Brain microvascular endothelial cell (primary cell): ENCODE measurements around the gene USP27X.

Experiments used
- DNase-seq: peaks from one replicate; pipeline ENCODE4 v3.0.0-alpha.2; 2020
- H3K27ac ChIP-seq: fragments of 250-450 bp; sonication (Bioruptor Pico); 2 replicates; pipeline ENCODE4 v1.5.1; 2020; ENCODE audit warnings: mild to moderate bottlenecking, moderate library complexity
- H3K27me3 ChIP-seq: fragments of 250-450 bp; sonication (Bioruptor Pico); replicated peaks from 2 replicates; pipeline ENCODE4 v1.5.1; 2020; ENCODE audit warnings: mild to moderate bottlenecking
- H3K36me3 ChIP-seq: fragments of 250-450 bp; sonication (Bioruptor Pico); replicated peaks from 2 replicates; pipeline ENCODE4 v1.5.1; 2020; ENCODE audit warnings: mild to moderate bottlenecking
- H3K4me3 ChIP-seq: 2 replicates; pipeline ENCODE4 v1.5.1; 2011; ENCODE audit warnings: low read depth, mild to moderate bottlenecking, control low read depth, low read length, moderate library complexity
- CTCF ChIP-seq: IDR thresholded peaks from 2 replicates; pipeline ENCODE4 v1.5.1; 2011; ENCODE audit warnings: low read depth, mild to moderate bottlenecking, moderate library complexity, low read length, control low read depth, inconsistent platforms; ENCODE audit errors: missing control alignments
- in situ Hi-C: cut with HindIII; loops from 2 replicates; pipeline ENCODE4 v1.10.0; 2017; ENCODE audit warnings: low sequenced_read_pairs, low pct_ligation_motif_present

USP27X gene

GRCh38 chrX:49845701-49846403 is 33.4 kb upstream of the USP27X start:
- no peaks in the 10 kb centered on the region for H3K27me3 ChIP-seq
- TF ChIP-seq CTCF: no peak
- no peak overlapping the region for H3K27ac ChIP-seq
- H3K4me3 ChIP-seq: no peak overlapping the region
- DNase-seq: no peak
- in situ Hi-C loops: no loop called here
- no peaks in the 10 kb centered on the region for H3K36me3 ChIP-seq

DNA sequence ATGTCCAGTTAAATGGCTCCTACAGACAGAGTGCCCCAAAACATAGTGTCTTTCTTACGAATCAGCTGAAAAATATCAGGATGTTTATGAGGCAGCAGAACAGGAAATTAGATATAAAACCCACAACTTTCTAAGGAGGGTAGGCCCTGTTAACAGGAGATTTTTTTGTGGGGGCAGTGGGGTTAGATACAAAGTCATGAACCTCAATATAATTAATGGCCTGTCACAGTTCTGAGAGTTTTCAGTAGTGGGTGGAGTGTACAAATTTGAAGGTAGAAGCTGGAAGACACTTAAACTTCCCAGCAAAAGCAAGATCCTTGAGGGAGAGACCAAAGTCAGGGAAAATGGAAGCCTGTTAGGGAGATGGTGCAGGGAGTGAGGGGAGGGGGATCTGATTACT is 32.8 kb upstream of the USP27X start:
- no peak overlapping the region for H3K4me3 ChIP-seq
- DNase-seq: no peak
- TF ChIP-seq CTCF: no peak
- H3K27ac ChIP-seq: no peak overlapping the region
- no peaks in the 10 kb centered on the region for H3K36me3 ChIP-seq
- no peaks in the 10 kb centered on the region for H3K27me3 ChIP-seq
- in situ Hi-C loops: no loop called here

- Histone ChIP-seq H3K27ac (no peak overlapping the region), H3K27me3 (no peaks in the 10 kb centered on the region), H3K4me3 (no peak overlapping the region), H3K36me3 (no peaks in the 10 kb centered on the region)
- in situ Hi-C loops: no loop called here
- TF ChIP-seq CTCF: no peak
- DNase-seq: no peak
Observed at GRCh38 chrX:49848275-49848674, 31.0 kb upstream of the USP27X start.

GRCh38 chrX:49850028-49850427 is 29.3 kb upstream of the USP27X start:
- DNase-seq: no peak
- TF ChIP-seq CTCF: no peak
- in situ Hi-C loops: no loop called here
- Histone ChIP-seq H3K4me3 (no peak overlapping the region), H3K27ac (no peak overlapping the region), H3K27me3 (no peaks in the 10 kb centered on the region), H3K36me3 (no peaks in the 10 kb centered on the region)

GRCh38 chrX:49853661-49854060 is 25.6 kb upstream of the USP27X start:
- Histone ChIP-seq H3K36me3 (no peaks in the 10 kb centered on the region), H3K4me3 (no peak overlapping the region), H3K27me3 (no peaks in the 10 kb centered on the region), H3K27ac (no peak overlapping the region)
- no peak for DNase-seq
- TF ChIP-seq CTCF: no peak
- in situ Hi-C loops: no loop called here

- in situ Hi-C loops: no loop called here
- TF ChIP-seq CTCF: no peak
- Histone ChIP-seq H3K27ac (no peak overlapping the region), H3K4me3 (no peak overlapping the region), H3K27me3 (no peaks in the 10 kb centered on the region), H3K36me3 (no peaks in the 10 kb centered on the region)
- DNase-seq: no peak
Observed at GRCh38 chrX:49856819-49857218, 22.5 kb upstream of the USP27X start.
